HepG2 (cell line): ENCODE measurements around the gene ART1.

Experiments
- ATF7 ChIP-seq, 2 experiments: fragments of 450-650 bp in 1 of 2; sonication (generic) in 1 of 2; formaldehyde crosslinking in 1 of 2; IDR thresholded peaks; 2 replicates each; pipeline versions ENCODE4 v1.4.0 to v1.6.1; 2016 to 2020; ENCODE audit warnings: antibody characterized with exemption in 1 of 2, mild to moderate bottlenecking in 1 of 2, missing genetic modification reagents in 1 of 2
- KLF15 ChIP-seq: sonication (generic); formaldehyde crosslinking; IDR thresholded peaks from 2 replicates; pipeline ENCODE4 v1.8.1; 2023; ENCODE audit warnings: borderline replicate concordance, mild to moderate bottlenecking, inconsistent platforms, missing genetic modification reagents, mixed read lengths
- ZBTB38 ChIP-seq: sonication (generic); formaldehyde crosslinking; IDR thresholded peaks from 2 replicates; pipeline ENCODE4 v1.5.1; 2020; ENCODE audit warnings: mild to moderate bottlenecking, missing genetic modification reagents
- ZNF720 ChIP-seq: sonication (generic); formaldehyde crosslinking; IDR thresholded peaks from 2 replicates; pipeline ENCODE4 v1.4.0; 2020; ENCODE audit warnings: missing genetic modification reagents
- ZNF782 ChIP-seq: sonication (generic); formaldehyde crosslinking; IDR thresholded peaks from 2 replicates; pipeline ENCODE4 v1.4.0; 2020; ENCODE audit warnings: missing genetic modification reagents, mild to moderate bottlenecking, borderline replicate concordance
- TF ChIP-seq, protein P1 (sequence below): IDR thresholded peaks from 2 replicates; pipeline ENCODE4 v1.6.1; 2016; ENCODE audit warnings: low read depth, borderline replicate concordance
- TF ChIP-seq, protein P2 (sequence below): sonication (generic); formaldehyde crosslinking; IDR thresholded peaks from 2 replicates; pipeline ENCODE4 v1.8.0; 2022; ENCODE audit warnings: mild to moderate bottlenecking, missing genetic modification reagents; ENCODE audit not compliant: insufficient replicate concordance

DNA sequence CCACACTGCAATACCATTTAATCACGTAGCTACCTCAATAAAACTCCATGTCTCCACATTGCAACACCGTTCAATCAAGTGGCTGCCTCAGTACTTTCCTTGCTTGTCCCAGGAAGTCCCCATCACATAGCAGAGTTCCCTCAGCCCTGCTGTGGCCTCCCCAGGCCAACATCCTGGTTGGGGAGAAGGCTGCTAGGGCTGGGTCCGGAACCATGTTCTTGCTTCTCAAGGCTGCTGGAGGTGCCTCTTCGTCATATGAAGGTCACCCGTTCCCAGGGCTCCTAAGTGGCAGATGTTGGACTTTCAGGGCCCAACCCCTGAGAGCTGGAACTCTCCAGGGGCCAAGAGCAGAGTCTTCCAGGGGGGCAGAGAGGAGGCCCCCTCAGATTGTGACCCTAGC, 6.4 kb upstream of the ART1 start:
- TF ChIP-seq ZBTB38 (CRISPR knock-in tag) (no peak), KLF15 (CRISPR knock-in tag) (no peak), ATF7 (IDR thresholded peaks at IDR 0.05) (no peak), ATF7 (CRISPR knock-in tag; IDR thresholded peaks at IDR 0.05) (no peak), ZNF782 (CRISPR knock-in tag) (no peak), ZNF720 (CRISPR knock-in tag) (no peak)
- TF ChIP-seq, protein P1, sequence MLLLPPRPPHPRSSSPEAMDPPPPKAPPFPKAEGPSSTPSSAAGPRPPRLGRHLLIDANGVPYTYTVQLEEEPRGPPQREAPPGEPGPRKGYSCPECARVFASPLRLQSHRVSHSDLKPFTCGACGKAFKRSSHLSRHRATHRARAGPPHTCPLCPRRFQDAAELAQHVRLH (CRISPR knock-in tag), result no peak
- TF ChIP-seq, protein P2, sequence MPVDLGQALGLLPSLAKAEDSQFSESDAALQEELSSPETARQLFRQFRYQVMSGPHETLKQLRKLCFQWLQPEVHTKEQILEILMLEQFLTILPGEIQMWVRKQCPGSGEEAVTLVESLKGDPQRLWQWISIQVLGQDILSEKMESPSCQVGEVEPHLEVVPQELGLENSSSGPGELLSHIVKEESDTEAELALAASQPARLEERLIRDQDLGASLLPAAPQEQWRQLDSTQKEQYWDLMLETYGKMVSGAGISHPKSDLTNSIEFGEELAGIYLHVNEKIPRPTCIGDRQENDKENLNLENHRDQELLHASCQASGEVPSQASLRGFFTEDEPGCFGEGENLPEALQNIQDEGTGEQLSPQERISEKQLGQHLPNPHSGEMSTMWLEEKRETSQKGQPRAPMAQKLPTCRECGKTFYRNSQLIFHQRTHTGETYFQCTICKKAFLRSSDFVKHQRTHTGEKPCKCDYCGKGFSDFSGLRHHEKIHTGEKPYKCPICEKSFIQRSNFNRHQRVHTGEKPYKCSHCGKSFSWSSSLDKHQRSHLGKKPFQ (CRISPR knock-in tag), result no peak
